ENCODE data around the gene OBP2A. TPM values are rescaled to one million over a fixed set of nuclear protein-coding genes. Genes with fewer than 3 reads are reported as not detected.

Gene OBP2A
- total RNA-seq, 1 experiment from 2014 or later, result not detected

DNA sequence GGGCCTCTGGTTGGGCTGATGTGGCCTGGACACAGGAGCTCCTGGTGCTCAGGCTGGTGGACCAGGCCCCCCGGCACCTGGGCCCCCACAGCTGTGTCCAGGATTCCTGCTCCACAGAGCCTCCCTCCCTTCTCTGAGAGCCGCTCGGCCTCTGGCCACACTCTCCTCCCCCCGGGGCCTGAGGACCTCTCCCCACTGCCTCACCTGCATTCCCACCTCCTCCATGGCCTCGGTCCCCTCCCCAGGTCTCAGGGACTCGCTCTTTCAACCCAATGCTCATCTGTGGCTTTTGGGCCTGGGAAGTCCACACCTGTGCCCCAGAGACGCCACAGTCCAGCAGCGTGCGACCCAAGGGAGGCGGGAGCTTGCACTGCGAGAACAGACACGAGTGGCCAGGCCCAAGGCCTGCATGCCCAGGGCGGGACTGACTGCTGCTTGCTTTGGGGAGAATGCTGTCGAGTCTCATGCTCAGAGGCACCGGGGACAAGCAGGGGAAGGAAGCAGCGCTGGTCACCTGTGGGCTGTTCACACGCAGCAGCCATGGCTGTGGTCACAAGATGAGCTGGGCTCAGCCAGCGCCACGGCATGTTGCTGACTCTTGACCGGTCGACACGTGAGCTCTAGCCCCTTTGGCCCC, 30.2 kb downstream of the OBP2A start:
- H3K4me2 ChIP-seq (ENCODE audit: low read length), result no peak overlapping the region
- intact Hi-C loops (cut with micrococcal nuclease), result no loop called here
- no peak overlapping the region for H2AFZ ChIP-seq (ENCODE audit: low read depth, low read length, poor library complexity, severe bottlenecking)
- no peak for ATAC-seq
- no TSS peak for BruUV-seq (replicated peaks)
- no peak for DNase-seq (ENCODE audit: low read depth, low spot score)
- H3K79me2 ChIP-seq (ENCODE audit: insufficient read depth, low read length), result no peaks in the 10 kb centered on the region
- H3K27me3 ChIP-seq (ENCODE audit: insufficient read depth, low read length), result peaks cover 28% of the 10 kb centered on the region
- no peaks in the 10 kb centered on the region for H3K9me3 ChIP-seq (ENCODE audit: control insufficient read depth in 1 of 2, insufficient read depth in 1 of 2, low read depth in 1 of 2, low read length in 2 of 2)
- TF ChIP-seq ZFX (IDR thresholded peaks at IDR 0.05) (no peak), SRF (IDR thresholded peaks at IDR 0.05; ENCODE audit: low read depth) (no peak), POLR2A (IDR thresholded peaks at IDR 0.05; ENCODE audit: borderline replicate concordance, extremely low read depth, insufficient read depth, insufficient read length) (no peak), JUND (IDR thresholded peaks at IDR 0.05) (no peak), EGR1 (IDR thresholded peaks at IDR 0.05; ENCODE audit: low read depth) (no peak), FOSL1 (IDR thresholded peaks at IDR 0.05; ENCODE audit: low read depth) (no peak), POLR2AphosphoS5 (IDR thresholded peaks at IDR 0.05; ENCODE audit: low read depth, low read length) (no peak), ELF1 (IDR thresholded peaks at IDR 0.05; ENCODE audit: borderline replicate concordance, low read depth) (no peak), YY1 (IDR thresholded peaks at IDR 0.05; ENCODE audit: extremely low read depth, insufficient replicate concordance, low read depth, low read length) (no peak), RAD21 (IDR thresholded peaks at IDR 0.05; ENCODE audit: low read depth) (no peak)
- TF ChIP-seq, protein P1, sequence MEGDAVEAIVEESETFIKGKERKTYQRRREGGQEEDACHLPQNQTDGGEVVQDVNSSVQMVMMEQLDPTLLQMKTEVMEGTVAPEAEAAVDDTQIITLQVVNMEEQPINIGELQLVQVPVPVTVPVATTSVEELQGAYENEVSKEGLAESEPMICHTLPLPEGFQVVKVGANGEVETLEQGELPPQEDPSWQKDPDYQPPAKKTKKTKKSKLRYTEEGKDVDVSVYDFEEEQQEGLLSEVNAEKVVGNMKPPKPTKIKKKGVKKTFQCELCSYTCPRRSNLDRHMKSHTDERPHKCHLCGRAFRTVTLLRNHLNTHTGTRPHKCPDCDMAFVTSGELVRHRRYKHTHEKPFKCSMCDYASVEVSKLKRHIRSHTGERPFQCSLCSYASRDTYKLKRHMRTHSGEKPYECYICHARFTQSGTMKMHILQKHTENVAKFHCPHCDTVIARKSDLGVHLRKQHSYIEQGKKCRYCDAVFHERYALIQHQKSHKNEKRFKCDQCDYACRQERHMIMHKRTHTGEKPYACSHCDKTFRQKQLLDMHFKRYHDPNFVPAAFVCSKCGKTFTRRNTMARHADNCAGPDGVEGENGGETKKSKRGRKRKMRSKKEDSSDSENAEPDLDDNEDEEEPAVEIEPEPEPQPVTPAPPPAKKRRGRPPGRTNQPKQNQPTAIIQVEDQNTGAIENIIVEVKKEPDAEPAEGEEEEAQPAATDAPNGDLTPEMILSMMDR (IDR thresholded peaks at IDR 0.05 in 2 of 3, conservative IDR thresholded peaks at IDR 0.05 in 1 of 3; ENCODE audit: borderline replicate concordance in 1 of 3, insufficient read depth in 1 of 3, low read depth in 2 of 3, low read length in 2 of 3), result no peak
- TF ChIP-seq, protein P2, sequence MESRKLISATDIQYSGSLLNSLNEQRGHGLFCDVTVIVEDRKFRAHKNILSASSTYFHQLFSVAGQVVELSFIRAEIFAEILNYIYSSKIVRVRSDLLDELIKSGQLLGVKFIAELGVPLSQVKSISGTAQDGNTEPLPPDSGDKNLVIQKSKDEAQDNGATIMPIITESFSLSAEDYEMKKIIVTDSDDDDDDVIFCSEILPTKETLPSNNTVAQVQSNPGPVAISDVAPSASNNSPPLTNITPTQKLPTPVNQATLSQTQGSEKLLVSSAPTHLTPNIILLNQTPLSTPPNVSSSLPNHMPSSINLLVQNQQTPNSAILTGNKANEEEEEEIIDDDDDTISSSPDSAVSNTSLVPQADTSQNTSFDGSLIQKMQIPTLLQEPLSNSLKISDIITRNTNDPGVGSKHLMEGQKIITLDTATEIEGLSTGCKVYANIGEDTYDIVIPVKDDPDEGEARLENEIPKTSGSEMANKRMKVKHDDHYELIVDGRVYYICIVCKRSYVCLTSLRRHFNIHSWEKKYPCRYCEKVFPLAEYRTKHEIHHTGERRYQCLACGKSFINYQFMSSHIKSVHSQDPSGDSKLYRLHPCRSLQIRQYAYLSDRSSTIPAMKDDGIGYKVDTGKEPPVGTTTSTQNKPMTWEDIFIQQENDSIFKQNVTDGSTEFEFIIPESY (IDR thresholded peaks at IDR 0.05; ENCODE audit: extremely low read depth, insufficient replicate concordance, low read length), result no peak
- TF ChIP-seq, protein P3, sequence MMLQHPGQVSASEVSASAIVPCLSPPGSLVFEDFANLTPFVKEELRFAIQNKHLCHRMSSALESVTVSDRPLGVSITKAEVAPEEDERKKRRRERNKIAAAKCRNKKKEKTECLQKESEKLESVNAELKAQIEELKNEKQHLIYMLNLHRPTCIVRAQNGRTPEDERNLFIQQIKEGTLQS (IDR thresholded peaks at IDR 0.05), result no peak
- TF ChIP-seq, protein P4, sequence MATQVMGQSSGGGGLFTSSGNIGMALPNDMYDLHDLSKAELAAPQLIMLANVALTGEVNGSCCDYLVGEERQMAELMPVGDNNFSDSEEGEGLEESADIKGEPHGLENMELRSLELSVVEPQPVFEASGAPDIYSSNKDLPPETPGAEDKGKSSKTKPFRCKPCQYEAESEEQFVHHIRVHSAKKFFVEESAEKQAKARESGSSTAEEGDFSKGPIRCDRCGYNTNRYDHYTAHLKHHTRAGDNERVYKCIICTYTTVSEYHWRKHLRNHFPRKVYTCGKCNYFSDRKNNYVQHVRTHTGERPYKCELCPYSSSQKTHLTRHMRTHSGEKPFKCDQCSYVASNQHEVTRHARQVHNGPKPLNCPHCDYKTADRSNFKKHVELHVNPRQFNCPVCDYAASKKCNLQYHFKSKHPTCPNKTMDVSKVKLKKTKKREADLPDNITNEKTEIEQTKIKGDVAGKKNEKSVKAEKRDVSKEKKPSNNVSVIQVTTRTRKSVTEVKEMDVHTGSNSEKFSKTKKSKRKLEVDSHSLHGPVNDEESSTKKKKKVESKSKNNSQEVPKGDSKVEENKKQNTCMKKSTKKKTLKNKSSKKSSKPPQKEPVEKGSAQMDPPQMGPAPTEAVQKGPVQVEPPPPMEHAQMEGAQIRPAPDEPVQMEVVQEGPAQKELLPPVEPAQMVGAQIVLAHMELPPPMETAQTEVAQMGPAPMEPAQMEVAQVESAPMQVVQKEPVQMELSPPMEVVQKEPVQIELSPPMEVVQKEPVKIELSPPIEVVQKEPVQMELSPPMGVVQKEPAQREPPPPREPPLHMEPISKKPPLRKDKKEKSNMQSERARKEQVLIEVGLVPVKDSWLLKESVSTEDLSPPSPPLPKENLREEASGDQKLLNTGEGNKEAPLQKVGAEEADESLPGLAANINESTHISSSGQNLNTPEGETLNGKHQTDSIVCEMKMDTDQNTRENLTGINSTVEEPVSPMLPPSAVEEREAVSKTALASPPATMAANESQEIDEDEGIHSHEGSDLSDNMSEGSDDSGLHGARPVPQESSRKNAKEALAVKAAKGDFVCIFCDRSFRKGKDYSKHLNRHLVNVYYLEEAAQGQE (IDR thresholded peaks at IDR 0.05; ENCODE audit: low read depth), result no peak
- no peaks in the 10 kb centered on the region for H3K4me1 ChIP-seq (ENCODE audit: control insufficient read depth in 1 of 2, insufficient read depth in 2 of 2, low read length in 2 of 2)
- no peak overlapping the region for H3K27ac ChIP-seq (ENCODE audit: low read depth, low read length)
- no peaks in the 10 kb centered on the region for H3K9me2 ChIP-seq (ENCODE audit: insufficient read depth)
- ChIA-PET POLR2A (no interaction called here), RAD21 (ENCODE audit: low non-redundant PET in 1 of 2, low total read pairs in 2 of 2, uncharacterized antibody in 2 of 2, unreplicated experiment in 2 of 2) (no interaction called here), CTCF (no interaction called here)
- H4K20me1 ChIP-seq (ENCODE audit: insufficient read depth), result no peaks in the 10 kb centered on the region
- no peak overlapping the region for H3K4me3 ChIP-seq (replicated peaks in 1 of 2; ENCODE audit: low read depth in 1 of 2, low read length in 2 of 2)
- no peaks in the 10 kb centered on the region for H3K36me3 ChIP-seq (ENCODE audit: control insufficient read depth in 1 of 2, insufficient read depth in 2 of 2, low read length in 2 of 2)
- H3K9ac ChIP-seq (ENCODE audit: low read length), result no peak overlapping the region
